HuH-7 (cell line): ENCODE results near the gene CNOT2.
A peak's percentile ranks its signal among the peaks of the same experiment; 100 is the strongest.

Experiments used
- DNase-seq: peaks from one replicate; pipeline ENCODE4 v3.0.0; 2011; ENCODE audit warnings: low spot score

Gene CNOT2, protein sequence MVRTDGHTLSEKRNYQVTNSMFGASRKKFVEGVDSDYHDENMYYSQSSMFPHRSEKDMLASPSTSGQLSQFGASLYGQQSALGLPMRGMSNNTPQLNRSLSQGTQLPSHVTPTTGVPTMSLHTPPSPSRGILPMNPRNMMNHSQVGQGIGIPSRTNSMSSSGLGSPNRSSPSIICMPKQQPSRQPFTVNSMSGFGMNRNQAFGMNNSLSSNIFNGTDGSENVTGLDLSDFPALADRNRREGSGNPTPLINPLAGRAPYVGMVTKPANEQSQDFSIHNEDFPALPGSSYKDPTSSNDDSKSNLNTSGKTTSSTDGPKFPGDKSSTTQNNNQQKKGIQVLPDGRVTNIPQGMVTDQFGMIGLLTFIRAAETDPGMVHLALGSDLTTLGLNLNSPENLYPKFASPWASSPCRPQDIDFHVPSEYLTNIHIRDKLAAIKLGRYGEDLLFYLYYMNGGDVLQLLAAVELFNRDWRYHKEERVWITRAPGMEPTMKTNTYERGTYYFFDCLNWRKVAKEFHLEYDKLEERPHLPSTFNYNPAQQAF

DNA sequence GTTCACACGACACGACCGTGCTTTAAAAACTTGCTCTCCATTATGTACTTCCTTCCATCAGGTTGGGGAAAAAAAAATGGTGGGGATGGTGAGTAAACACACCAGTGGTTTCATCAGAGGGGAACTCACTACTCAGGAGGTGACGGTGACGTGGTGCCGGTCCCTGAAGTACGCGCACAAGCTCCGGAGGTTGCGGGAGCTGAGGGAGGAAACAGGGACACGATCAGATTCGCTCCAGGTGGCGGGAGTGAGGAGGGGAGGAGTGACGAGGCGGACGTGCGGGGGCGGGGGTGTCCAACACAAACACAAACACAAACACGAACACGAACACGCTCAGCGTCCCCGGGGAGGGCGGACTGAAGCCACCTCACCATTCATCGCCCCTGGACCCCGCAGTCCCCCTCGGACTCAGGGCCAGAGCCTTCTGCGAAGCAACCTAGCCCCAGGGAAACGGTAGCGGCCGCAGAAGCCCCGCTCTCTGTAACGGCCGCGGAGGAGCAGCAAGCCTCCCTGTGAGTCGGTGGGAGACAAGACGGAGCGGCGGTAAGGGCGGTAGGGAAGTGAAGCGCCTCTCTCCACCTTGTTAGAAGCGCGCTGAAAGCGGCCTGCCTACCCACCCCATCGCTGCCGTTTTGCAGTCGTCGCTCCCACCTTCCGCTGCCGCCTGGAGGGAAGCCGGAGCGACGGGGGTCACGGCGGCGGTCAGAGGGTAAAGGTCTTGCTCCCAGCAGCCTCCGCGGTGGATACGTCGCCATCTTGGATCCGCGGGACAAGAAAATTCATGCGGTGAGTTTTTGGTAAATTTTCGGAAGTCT is at the start of gene CNOT2:
Gene CNOT2 (plus strand): TSS at position 739 of the 815 bp plus-strand sequence. CDS start 34,794 bp downstream, outside the sequence.
- DNase-seq: peak; percentile 79

DNA sequence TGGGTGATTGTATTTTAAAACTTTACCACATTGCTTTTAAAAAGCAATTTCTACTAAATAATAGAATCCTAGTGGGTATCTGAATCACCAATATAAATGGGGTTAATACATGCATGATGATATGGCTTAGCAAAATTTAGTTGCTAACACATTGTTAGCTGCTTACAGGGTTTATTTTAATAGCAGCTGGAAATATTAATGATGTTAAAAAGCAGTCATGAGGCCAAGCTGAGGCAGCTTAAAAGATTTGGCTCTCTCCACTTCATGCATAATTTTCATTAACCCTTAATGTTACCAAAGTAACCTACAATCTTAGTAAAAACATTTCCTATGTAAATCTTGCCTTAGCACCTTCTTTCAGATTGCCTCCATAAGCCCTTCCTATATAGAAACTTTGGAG is 49.2 kb upstream of the CNOT2 start:
- no peak for DNase-seq

DNA sequence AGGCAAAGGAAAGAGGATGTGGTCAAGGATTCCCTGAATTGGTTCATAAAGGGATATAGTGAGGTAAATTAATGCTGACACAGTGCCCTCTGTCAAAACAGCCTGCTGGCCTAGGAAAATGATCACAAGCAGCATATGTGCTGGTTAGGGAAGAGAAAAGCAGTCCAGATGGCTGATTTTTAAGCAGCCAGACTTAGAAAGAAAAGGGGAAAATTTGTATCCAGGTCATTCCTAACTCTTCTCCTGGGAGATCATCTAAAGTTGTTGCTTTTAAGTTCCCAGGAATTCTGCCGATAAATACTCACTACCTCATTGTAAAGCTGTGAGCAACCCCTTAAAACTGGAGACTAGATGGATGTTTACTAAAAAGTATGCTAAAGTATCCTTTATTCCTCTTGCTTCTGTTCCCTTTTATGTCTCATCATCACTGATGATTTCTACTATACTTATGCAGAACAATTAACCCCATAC is 46.4 kb upstream of the CNOT2 start:
- no peak for DNase-seq

DNA sequence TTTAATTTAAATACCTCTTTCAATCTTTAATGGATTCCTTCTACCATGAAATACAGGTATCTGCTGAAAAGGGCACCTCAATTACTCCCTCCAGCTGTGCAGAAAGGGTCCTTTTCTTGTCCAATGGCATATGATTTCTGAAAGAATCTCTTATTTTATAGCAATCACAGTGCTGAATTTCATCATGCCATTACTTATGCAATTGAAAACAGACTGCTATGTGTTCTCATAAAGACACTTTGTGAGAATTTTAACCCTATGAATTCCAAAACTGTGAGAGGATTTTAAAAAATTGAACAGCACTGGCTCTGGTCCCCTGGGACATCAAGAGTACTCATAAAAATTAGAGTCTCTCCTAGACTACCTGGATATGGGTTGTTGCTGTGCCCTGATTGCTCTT is 45.9 kb upstream of the CNOT2 start:
- no peak for DNase-seq

DNA sequence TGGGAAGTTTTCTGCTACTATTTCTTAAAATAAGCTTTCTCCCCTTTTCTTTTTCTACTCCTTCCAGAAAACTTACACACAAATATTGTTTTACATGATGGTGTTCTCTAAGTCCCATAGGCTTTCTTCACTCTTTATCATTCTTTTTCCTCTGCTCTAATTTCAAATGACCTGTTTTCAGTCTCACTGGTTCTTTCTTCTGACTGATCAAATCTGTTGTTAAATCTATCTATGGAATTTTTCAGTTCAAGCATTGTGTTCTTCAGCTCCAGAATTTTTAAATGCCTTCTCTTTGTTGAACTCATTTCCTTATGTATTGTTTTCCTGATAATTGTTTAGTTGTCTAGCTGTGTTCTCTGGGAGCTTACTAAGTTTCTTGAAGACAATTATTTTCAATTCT is 29.5 kb upstream of the CNOT2 start:
- DNase-seq: no peak

DNA sequence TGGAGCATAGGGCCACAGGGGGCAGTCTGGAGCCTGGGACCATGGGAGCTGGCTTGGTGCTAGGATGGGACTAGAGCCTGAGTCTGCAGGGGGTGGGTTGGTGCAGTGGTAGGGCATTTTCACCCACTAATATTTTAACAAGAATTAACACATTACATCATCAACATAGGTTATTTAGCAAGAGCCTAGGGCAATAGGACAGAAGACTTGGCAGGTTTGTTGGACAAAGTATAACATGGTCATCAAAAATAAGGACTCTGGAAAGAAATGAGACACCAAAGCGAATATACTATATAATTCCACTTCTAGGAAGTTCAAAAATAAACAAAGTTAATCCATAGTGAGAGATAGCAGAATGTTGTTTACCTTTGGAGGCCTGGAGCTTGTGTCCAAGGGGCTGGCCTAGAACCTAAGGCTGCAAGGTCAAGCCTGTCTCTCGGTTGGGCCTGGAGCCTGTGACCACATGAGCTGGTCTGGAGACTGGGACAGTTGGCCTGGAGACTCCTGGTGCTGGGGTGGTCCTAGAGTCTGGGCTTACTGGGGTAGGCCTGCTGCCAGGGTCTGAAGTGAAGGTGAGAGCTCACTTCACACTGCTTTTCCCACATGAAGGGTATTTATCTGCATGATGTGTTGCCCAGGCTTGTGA is 28.1 kb upstream of the CNOT2 start:
- DNase-seq: no peak

DNA sequence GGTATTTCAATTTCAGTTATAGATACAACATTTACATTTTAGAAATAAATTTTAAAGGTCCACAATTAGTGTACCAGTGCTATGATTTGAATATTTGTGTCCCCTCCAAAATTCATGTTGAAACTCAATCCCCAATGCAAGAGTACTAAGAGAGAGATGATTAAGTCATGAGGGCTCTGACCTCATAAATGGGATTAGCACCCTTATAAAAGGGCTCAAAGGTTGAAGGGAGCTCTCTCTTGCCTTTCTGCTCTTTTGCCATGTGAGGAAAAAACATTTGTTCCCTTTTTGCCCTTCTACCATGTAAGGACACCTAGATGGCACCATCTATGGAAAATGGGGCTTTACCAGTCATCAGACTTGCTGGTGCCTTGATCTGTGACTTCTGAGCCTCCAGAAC is 25.8 kb upstream of the CNOT2 start:
- no peak for DNase-seq

DNA sequence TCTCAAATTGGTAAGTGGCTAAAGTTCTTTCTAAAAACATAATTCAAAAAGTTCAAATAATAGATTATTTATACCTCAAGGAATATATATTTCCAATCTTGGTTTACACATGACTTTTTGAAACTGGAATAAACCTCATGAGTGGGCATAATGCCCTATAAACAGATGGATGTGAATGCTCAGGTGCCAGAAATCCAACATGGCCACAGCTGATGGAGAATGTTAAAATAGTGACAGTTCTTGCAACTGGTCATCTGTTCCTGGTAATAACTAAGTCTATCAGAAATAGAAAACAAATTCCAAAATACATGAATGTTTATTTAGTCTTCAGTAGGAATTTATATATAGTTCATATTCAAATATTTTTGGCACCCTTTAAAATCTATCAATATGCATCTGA is 21.6 kb upstream of the CNOT2 start:
- DNase-seq: no peak

DNA sequence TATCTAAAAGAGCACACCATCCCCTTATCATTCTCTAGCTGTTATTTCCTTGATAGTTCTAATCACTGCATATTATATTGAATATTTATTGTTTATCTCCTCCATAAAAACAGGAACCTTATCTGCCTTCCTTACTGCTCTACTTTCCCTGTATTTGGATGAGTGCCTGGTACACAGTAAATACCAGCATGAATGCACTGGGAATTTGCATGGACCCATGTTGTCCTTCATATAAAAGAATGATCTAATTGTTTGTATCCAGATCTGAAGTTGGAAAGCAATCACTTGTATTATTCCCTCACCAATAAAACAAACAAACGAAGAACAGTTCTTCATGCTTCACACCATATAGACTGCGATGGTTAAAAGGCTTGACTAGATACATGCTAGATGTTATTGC is 15.3 kb upstream of the CNOT2 start:
- DNase-seq: no peak

DNA sequence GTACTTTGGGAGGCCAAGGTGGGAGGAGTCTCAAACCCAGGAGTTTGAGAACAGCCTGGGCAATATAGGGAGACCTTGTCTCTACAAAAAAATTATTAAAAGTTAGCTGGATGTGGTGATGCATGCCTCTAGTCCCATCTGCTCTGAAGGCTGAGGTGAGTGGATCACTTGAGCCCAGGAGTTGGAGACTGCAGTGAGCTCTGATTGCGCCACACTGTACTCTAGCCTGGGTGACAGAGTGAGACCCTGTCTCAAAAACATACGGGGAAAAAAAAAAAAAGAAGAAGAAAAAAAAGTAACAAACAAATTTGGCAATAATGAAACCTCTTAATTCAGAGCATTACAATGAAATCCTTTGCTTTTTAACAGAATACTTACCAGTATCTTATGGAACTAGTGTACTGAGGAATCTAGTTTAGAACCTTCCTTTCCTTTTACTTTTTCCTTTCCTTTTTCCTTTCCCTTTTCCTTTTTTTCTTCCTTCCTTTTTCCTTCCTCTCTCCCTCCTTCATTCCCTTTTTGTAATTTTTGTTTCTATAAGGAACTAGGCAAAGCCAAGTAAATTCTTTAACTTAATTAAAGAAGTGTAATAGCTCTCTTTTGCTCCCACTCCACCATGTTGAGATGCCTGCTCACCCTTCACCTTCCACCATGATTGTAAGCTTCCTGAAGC is 12.2 kb upstream of the CNOT2 start:
- no peak for DNase-seq

DNA sequence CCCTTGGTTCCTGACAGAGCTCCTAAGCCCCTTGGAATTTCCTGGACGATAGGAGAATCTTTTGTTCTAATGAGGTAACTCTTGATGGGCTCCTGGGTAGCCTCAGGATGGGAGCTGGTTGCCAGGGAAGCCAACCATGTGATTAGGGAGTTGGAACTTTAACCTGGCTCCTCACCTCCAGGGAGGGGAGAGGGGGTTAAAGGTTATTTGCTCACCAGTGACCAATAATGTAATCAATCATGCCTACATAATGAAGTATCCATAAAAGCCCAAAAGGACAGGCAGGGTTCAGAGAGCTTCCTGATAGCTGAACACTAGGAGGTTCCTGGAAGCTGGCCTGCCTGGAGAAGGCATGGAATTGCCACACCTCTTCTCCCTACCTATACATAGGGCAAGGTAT is 6.2 kb upstream of the CNOT2 start:
- DNase-seq: no peak

DNA sequence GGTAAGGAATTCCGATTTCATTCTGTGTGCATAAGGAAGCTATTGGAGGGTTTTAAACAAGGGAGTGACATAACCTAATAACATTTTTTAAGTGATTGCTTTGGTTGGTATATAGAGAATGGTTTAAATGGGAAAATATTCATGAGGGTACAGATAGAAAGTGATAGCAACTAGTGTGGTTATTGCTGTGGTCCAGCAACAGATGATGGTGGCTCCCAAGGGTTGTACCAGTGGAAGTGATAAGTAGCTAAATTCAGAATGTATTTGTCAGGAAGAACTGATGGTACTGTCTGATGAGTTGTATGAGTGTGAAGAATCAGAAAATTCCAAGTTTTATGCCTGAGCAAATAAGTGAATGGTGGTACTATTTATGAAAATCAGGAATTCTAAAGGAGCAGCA is 2.6 kb upstream of the CNOT2 start:
- DNase-seq: no peak

DNA sequence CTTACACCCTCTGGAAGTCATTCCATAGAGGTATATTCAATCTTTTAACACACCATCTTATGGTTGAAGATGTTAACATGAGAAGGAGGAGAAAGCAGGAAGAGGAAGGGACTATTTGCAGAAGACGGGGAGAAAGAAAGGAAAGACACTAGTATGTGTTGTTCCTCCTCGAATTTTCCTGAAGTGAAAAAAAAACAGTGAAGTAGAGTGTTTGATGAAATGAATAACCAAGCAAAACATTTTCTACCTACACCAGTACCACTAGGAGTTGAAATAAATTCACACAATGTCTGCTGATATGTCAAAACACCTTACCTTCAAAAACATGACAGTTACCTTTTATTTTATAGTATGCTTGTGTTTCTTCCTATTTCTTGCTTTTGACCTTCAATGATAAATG is 1.4 kb upstream of the CNOT2 start:
- no peak for DNase-seq

DNA sequence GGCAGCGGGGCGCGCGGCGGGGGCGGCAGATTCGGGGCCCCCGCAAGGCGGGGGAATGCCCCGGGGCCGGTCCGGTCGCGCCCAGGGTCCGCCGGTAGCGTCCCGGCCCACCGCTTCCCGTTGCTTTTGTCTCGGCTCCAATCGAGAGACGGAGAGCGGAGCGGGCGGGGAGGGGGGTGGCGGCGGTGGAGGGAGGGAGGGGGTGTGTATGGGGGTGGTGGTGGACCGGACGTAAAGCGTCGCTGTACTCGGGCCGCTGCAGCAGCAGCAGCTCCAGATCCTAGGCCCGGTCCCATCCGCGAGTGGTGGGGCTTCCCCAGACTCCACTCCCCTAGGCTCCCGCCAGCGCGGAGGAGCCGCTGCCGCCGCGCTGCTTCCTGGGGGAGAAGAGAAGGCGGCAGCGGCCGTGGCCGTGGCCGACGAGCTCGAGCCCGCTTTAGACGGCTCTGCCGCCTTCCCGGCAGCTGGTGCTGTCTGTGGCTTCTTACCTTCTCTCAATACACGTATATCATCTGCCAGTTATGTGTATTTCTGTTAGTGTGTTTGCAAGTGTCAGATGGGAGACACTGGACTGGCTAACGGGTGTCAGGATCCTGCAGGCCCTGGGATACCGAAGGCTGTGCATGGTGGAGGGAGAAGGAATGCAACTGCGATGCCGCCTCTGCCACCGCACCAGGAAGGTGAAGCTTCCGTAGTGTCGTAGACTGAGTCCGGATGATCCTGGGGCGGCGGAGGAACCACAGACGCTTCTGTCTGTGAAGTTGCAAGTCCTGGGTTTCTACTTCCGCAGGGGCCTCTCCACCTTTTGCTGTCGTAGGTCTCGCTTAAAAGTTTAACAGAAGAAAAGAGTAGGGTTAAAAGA is 508 bp downstream of the CNOT2 start:
- peak; percentile 78 for DNase-seq

DNA sequence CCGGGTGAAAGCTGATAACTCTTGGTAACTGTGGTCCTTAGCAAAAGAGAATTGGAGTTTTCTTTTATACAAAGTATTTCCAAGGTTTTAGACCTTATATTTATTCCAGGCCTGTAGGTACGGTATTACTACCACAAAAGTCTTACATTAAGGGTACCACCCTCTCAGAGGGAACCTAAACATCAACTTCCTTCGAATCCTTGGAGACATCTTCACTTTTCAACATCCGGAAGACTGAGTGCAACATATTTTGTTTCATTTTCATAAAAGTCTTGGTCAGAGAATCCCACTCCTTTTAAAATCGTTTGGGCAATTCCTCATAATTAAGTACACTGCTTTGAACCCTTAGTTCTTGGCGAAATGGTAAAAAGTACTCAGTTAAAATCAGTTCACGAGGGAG is 1.2 kb downstream of the CNOT2 start:
- DNase-seq: no peak

DNA sequence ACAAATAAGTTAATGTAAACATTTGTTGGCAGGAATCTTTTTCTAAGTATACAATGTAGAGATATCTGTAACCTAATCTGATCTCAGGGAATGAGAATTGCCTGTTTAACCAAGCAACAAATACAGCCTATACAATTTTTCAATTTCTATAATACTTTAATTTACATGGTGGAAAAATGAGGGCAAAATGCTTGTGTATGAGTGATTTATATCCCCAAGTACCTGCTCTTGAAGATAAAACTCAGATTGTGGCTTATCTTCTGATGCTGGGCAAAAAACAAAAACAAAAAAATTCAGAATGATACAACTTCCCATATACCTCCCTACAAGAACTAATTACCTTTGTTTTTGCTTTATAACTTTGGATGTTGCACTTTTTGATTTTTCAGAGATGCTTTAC is 2.2 kb downstream of the CNOT2 start:
- no peak for DNase-seq

DNA sequence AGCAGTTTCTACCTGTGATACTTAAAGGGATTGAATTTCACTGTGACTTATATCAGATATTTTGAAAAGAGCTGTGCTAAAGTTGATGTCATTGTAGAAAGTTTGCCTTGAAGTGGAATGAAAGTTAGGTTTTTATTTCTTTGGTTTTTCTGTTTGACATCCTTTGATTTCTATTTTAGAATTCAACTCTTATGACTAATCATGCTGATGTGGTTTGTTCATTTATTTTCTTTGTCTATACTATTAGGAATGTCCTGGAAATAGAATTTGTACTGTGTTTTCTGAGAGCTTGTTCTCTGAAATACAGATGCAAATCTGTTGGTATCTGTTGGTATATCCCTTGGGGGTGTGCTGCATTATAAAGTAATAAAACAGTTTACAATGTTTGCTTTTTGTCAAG is 3.3 kb downstream of the CNOT2 start:
- DNase-seq: no peak

DNA sequence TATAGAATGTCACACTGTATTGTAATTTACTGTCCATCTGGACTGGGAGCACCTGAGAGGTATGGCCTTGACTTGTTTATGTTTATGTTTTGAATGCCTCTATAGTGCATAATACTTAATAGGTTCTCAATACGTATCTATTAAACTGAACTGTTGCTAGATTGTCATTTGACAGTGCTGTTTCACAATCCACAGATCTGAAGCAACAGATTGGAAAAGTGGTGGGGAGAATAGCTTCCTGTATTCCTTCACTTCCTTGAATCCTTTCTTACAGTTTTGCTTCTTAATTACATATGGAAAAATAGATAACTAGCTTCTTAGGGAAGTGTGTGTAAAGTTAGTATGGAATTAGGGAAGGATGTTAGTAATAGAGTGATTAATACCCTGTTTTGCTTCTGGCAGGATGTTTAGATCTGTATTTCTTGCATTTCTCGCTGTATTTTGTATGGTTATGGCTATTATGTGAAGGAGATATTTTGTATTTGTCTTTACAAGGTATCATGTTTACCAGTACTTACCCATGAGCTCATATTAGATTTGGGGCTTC is 4.5 kb downstream of the CNOT2 start:
- no peak for DNase-seq

DNA sequence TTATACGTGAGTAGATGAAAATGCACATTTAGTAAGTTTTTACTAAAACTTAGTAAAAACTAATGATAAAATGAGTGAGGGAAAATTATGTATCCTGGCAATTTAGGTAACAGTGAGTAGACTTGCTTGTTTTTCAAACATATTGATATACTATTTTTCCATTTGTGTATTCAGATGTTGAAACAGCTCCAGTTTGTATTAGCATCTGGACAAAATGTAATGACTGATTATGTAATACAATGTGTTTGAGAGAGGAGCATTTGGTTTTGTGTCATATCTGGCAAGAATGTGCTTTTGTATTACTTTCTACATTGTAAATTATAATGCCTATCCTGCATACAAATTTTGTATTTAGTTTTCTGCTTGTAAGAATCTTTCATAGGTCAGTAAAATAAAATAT is 5.6 kb downstream of the CNOT2 start:
- DNase-seq: no peak

DNA sequence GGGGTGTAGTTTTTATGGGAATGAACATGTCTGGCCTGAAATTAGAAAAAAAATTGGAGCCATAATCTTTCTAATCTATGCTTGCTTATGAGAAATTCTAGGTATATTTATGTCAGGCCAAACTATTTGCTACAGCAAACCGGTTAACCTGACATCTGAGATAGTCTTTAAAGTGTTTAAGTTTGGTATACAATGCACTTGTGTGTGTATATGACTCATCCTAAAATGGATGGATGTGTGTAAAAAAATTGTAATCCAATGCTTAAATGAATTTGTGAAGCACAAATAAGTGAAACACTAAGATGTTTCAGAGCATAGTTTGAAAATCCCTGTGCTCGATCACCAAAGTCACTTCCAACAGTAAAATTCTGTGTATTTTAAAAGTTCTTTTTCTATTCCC is 6.7 kb downstream of the CNOT2 start:
- no peak for DNase-seq

DNA sequence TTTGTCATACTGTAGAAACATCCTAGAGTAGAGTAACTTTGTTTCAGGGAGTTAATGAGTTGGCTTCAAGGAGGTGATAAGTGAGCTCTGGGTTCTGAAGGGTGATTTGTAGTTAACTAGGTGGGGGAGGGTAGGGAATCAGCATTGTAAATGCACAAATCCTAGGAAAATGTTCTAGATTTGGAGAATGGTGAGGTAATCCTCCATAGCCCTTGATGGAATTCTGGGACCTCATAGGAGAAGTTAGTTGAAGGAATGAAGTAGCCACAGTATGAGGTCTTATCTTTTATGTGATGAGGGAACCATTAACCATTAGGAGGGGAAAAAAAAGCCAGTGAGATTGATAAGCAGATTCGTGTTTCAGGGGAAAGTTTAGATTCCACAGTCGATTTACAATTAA is 8.0 kb downstream of the CNOT2 start:
- DNase-seq: no peak
